HG02938 (cell line): ENCODE measurements around the gene RBFA.
"Not testable (repeated sequence)": the region's sequence is repeated elsewhere in the genome, so short reads cannot be mapped to it uniquely, and the experiment has no call there.

Experiments used
- ATAC-seq: cut with Tn5 transposase; IDR thresholded peaks from one replicate; pipeline ENCODE4 v1.9.1; 2021; ENCODE audit warnings: mild to moderate bottlenecking, moderate library complexity; ENCODE audit not compliant: unreplicated experiment

The RBFA gene

GRCh38 chr18:80034068-80034851 is at the start of gene RBFA:
Gene RBFA, plus strand, starts transcription at chr18:80034434. Its CDS starts 62 bp downstream, at chr18:80034496.
- peak; percentile 69 for ATAC-seq

GRCh38 chr18:79985172-79985571 is 49.1 kb upstream of the RBFA start:
- ATAC-seq: no peak

GRCh38 chr18:79986726-79987125 is 47.5 kb upstream of the RBFA start:
- no peak for ATAC-seq

- no peak for ATAC-seq
Observed at GRCh38 chr18:79987566-79987965, 46.7 kb upstream of the RBFA start.

- ATAC-seq: peak; percentile 74
Observed at GRCh38 chr18:79988071-79988450, 46.2 kb upstream of the RBFA start.

GRCh38 chr18:79988451-79989194 is 45.6 kb upstream of the RBFA start, which contains the start of gene TXNL4A:
Gene TXNL4A, minus strand, starts transcription at chr18:79988563. Its CDS starts 171 bp downstream, at chr18:79988392.
- ATAC-seq: peak; percentile 94

GRCh38 chr18:79989195-79989497 is 45.1 kb upstream of the RBFA start:
- no peak for ATAC-seq

- no peak for ATAC-seq
Observed at GRCh38 chr18:79991494-79991893, 42.7 kb upstream of the RBFA start.

GRCh38 chr18:79999701-80000100 is 34.5 kb upstream of the RBFA start:
- not testable (repeated sequence) for ATAC-seq

GRCh38 chr18:80000877-80001276 is 33.4 kb upstream of the RBFA start:
- no peak for ATAC-seq

GRCh38 chr18:80002468-80002867 is 31.8 kb upstream of the RBFA start:
- no peak for ATAC-seq

GRCh38 chr18:80004600-80005342 is 29.5 kb upstream of the RBFA start:
- no peak for ATAC-seq

- no peak for ATAC-seq
Observed at GRCh38 chr18:80006724-80007123, 27.5 kb upstream of the RBFA start.

- no peak for ATAC-seq
Observed at GRCh38 chr18:80009661-80010550, 24.3 kb upstream of the RBFA start.

- no peak for ATAC-seq
Observed at GRCh38 chr18:80010551-80010906, 23.7 kb upstream of the RBFA start.

GRCh38 chr18:80011496-80012137 is 22.6 kb upstream of the RBFA start:
- not testable (repeated sequence) for ATAC-seq

- ATAC-seq: no peak
Observed at GRCh38 chr18:80012714-80013113, 21.5 kb upstream of the RBFA start.

GRCh38 chr18:80022613-80023012 is 11.6 kb upstream of the RBFA start:
- no peak for ATAC-seq

GRCh38 chr18:80023173-80023572 is 11.1 kb upstream of the RBFA start:
- no peak for ATAC-seq

GRCh38 chr18:80026363-80026762 is 7.9 kb upstream of the RBFA start:
- ATAC-seq: no peak
